ENCODE data around the gene COL5A3. TPM values are rescaled to one million over a fixed set of nuclear protein-coding genes. Genes with fewer than 3 reads are reported as not detected.

Gene COL5A3
- polyA plus RNA-seq, 1 donor from 2014 or later = 0.11 TPM

GRCh38 chr19:10013316-10013715, 3.0 kb upstream of the COL5A3 start, which contains the start of gene RDH8:
TSS of gene RDH8 (plus strand) at chr19:10013483. CDS start at chr19:10013498, 15 bp downstream.
- Histone ChIP-seq H3K9me3 (ENCODE audit: low read length) (no peaks in the 10 kb centered on the region), H3F3A (ENCODE audit: insufficient read depth, low read length, poor library complexity, severe bottlenecking) (no peaks in the 10 kb centered on the region), H3K4me3 (ENCODE audit: low read length) (no peak within 1 kb of the TSS), H3K36me3 (ENCODE audit: insufficient read depth, low read length) (no peaks in the 10 kb centered on the region), H3K27me3 (ENCODE audit: insufficient read depth, low read depth, low read length) (peaks cover 52% of the 10 kb centered on the region), H4K20me1 (ENCODE audit: insufficient read depth) (no peaks in the 10 kb centered on the region), H3K9me2 (ENCODE audit: insufficient read depth, low read length) (no peaks in the 10 kb centered on the region), H2AFZ (ENCODE audit: low read depth, low read length) (no peak within 1 kb of the TSS), H3K79me2 (replicated peaks; ENCODE audit: insufficient read depth, low read length) (no peaks in the 10 kb centered on the region), H3K4me2 (ENCODE audit: low read length) (no peak within 1 kb of the TSS), H3K9ac (ENCODE audit: low read length) (no peak within 1 kb of the TSS), H3K27ac (ENCODE audit: low read length) (no peak within 1 kb of the TSS)
- TF ChIP-seq SMC3 (conservative IDR thresholded peaks at IDR 0.05; ENCODE audit: poor library complexity) (no peak), EZH2 (IDR thresholded peaks at IDR 0.05; ENCODE audit: borderline replicate concordance, insufficient read depth, low read length, poor library complexity, severe bottlenecking) (no peak), TAF1 (IDR thresholded peaks at IDR 0.05; ENCODE audit: low read depth) (no peak), POLR2AphosphoS5 (IDR thresholded peaks at IDR 0.05) (no peak), REST (IDR thresholded peaks at IDR 0.05; ENCODE audit: borderline replicate concordance) (no peak), MXI1 (conservative IDR thresholded peaks at IDR 0.05; ENCODE audit: poor library complexity, severe bottlenecking) (no peak), RAD21 (conservative IDR thresholded peaks at IDR 0.05) (no peak), CTCF (IDR thresholded peaks at IDR 0.05; ENCODE audit: poor library complexity, severe bottlenecking) (no peak)

- no peak overlapping the region for H3K4me3 ChIP-seq (ENCODE audit: low read length)
- no peaks in the 10 kb centered on the region for H3K9me2 ChIP-seq (ENCODE audit: insufficient read depth, low read length)
- H2AFZ ChIP-seq (ENCODE audit: low read depth, low read length) = no peak overlapping the region
- TF ChIP-seq EP300 (conservative IDR thresholded peaks at IDR 0.05; ENCODE audit: poor library complexity, severe bottlenecking) (no peak), RAD21 (conservative IDR thresholded peaks at IDR 0.05) (no peak), TAF1 (IDR thresholded peaks at IDR 0.05; ENCODE audit: low read depth) (no peak), CTCF (IDR thresholded peaks at IDR 0.05; ENCODE audit: poor library complexity, severe bottlenecking) (no peak), REST (IDR thresholded peaks at IDR 0.05; ENCODE audit: borderline replicate concordance) (no peak), MXI1 (conservative IDR thresholded peaks at IDR 0.05; ENCODE audit: poor library complexity, severe bottlenecking) (no peak), EZH2 (IDR thresholded peaks at IDR 0.05; ENCODE audit: borderline replicate concordance, insufficient read depth, low read length, poor library complexity, severe bottlenecking) (no peak), SMC3 (conservative IDR thresholded peaks at IDR 0.05; ENCODE audit: poor library complexity) (no peak), POLR2AphosphoS5 (IDR thresholded peaks at IDR 0.05) (no peak)
- H3K27ac ChIP-seq (ENCODE audit: low read length) = no peak overlapping the region
- H3K9me3 ChIP-seq (ENCODE audit: low read length) = no peaks in the 10 kb centered on the region
- H3K79me2 ChIP-seq (replicated peaks; ENCODE audit: insufficient read depth, low read length) = no peaks in the 10 kb centered on the region
- H3K4me2 ChIP-seq (ENCODE audit: low read length) = no peak overlapping the region
- H3F3A ChIP-seq (ENCODE audit: insufficient read depth, low read length, poor library complexity, severe bottlenecking) = no peaks in the 10 kb centered on the region
- no peaks in the 10 kb centered on the region for H4K20me1 ChIP-seq (ENCODE audit: insufficient read depth)
- H3K9ac ChIP-seq (ENCODE audit: low read length) = no peak overlapping the region
- H3K36me3 ChIP-seq (ENCODE audit: insufficient read depth, low read length) = no peaks in the 10 kb centered on the region
- peaks cover 54% of the 10 kb centered on the region for H3K27me3 ChIP-seq (ENCODE audit: insufficient read depth, low read depth, low read length)
These were observed 1.7 kb upstream of the COL5A3 start for GRCh38 chr19:10011974-10012373.

All from neural cell (in vitro differentiated cells).